Brain pericyte (primary cell): ENCODE measurements around the gene NXN.
"Not testable (repeated sequence)": the region's sequence is repeated elsewhere in the genome, so short reads cannot be mapped to it uniquely, and the experiment has no call there.

Source experiments
- DNase-seq: peaks from one replicate; pipeline ENCODE4 v3.0.0-alpha.2; 2012; ENCODE audit warnings: low read depth, low spot score

The NXN gene

DNA sequence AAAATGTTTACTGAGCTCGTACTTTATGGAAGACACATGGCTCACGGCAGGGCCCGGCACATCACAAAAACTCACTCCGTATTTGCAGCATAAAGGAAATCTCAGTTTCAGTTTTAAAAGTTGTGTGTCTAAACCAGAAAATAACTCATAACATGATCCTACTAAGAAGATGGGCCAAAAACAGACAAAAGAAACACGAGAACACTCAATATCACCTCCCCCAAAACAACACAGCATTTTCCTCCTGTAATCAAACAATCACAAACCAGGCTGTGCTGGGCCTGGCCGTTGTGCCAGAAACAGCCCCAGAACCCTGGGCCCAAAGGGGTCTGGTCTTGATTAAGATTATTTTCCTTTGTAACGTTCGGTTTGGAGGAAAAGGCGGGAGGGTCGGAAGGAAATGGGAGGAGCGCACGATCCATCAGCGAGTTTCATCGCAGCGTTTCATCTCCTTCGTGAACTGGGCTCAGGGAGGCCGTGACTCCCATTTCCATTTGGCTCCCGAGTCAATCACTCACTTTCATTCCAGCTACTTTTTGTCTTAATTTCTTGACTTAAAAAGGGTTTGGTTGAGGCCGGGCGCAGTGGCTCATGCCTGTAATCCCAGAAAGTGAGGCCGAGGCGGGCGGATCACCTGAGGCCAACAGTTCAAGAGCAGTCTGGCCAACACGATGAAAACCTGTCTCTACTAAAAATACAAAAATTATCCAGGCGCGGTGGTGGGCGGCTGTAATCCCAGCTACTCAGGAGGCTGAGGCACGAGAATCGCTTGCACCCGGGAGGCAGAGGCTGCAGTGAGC is 61.4 kb downstream of the NXN start:
- no peak for DNase-seq

DNA sequence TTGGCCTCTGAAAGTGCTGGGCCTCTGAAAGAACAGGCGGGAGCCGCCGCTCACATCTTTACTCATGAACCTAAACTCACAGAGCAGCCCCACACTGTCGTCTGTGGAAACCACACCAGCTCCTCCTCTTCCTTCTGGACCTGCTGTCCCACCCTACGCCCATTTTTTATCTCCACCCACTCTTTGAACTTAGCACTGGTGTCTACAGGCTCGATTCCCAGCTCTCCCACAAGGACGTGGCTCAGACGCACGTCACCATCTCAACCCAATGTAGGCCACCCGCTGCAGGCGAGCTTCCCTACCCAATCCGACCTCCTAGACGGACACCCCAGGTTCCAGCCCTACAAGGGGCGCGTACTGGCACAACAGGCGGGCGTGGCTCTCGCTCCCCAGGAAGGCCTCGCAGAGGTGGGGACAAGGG is 62.2 kb downstream of the NXN start:
- DNase-seq = no peak

DNA sequence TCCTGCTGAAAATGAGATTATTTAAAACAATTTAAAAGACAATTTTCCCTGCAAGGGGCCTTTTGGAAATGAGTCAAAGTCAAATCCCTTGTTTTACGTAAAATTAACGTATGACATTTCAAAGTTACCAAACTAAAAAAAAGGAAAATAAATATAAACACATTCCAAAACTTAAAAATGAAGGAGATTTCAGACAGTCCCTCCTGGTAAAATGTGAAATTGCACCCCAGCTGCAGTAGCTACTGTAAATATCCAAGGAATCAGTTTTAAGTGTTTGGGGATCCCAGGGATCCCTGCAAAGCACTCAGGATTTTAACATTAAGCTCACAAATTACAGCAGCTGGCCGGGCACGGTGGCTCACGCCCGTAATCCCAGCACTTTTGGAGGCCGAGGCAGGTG is 63.3 kb downstream of the NXN start:
- DNase-seq = no peak

DNA sequence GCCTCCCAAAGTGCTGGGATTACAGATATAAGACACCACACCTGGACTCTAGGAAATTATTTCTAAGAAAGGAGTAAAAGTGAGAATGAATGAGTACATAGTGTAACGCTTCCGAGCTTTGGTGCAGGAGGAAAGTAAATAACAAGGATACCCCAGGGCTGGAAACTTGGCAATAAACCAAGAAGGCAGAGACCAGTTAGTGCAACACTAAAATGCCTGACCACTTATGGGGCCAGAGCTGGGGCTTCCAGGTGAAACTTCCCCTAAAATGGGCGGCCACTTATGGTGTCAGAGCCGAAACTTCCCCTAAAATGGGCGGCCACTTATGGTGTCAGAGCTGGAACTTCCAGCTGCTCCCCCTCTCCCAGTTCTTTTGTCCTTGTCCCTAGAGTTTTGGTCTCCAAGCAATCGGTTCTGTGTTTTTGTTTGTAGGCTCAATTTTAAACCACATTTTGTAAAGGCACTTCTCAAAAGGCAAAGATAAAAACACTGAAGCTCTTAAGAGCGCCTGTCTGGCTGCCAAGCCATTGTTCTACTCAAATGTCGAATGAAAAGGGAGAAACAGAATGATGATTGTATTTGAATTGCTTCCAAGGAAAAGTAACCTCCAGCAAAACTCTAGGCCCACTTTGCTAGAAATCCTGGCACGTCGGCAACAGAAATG is 63.9 kb downstream of the NXN start:
- no peak for DNase-seq

- DNase-seq = no peak
Observed at GRCh38 chr17:914561-914960, 65.0 kb downstream of the NXN start.

- DNase-seq = no peak
Observed at GRCh38 chr17:913207-913606, 66.4 kb downstream of the NXN start.

DNA sequence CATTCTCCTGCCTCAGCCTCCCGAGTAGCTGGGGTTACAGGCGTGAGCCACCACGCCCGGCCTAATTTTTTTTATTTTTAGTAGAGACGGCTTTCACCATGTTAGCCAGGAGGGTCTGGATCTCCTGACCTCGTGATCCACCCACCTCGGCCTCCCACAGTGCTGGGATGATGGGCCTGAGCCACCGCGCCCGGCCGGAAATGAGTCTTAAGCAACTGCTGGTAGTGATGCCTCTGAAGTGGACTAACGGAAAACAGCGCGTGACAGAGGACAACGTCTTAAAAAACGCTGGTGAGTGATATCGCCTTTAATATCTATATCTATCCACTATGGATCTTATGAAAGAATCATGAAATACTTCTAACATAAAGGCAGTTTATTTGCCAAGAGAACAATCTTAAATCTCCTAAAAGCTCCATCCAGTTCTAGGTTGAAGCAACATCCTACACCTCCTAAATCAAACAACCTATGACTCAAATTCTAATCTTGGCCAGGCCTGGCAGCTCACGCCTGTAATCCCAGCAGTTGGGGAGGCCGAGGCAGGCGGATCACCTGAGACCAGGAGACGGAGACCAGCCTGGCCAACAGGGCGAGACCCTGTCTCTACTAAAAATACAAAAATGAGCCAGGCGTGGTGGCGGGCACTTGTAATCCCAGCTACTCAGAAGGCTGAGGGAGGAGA is 69.8 kb downstream of the NXN start:
- DNase-seq = no peak

DNA sequence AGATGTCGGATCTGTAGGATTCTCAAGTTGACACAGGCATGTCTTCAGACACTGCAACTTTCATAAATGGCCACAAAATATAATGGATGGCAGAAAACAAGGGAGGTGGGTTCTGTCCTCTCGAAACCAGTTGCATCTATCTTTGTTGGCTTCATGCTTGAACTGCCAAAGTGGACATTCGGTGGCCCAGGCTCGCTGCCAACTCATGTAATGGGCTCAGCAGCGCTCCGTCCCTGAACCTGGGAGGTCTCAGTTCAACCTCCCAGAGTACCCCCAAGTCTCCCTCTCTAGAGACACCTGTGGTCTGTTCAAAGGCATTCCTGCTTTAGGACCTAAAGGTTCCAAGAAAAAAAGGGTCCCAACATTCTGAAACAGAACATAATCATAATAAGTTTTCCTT is 71.9 kb downstream of the NXN start:
- DNase-seq = no peak

DNA sequence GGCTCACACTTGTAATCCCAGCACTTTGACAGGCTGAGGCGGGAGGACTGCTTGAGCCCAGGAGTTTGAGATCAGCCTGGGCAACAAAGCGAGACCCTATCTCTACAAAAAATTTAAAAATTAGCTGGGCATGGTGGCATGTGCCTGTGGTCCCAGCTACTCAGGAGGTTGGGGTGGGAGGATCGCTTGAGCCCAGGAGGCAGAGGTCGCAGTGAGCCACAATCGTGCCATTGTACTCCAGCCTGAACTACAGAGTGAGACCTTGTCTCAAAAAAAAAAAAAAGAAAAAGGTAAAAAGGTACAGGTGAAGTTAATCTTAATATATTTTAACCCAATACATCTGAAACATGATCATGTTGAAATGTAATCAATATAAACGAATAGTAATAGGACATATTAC is 73.9 kb downstream of the NXN start:
- DNase-seq = not testable (repeated sequence)

DNA sequence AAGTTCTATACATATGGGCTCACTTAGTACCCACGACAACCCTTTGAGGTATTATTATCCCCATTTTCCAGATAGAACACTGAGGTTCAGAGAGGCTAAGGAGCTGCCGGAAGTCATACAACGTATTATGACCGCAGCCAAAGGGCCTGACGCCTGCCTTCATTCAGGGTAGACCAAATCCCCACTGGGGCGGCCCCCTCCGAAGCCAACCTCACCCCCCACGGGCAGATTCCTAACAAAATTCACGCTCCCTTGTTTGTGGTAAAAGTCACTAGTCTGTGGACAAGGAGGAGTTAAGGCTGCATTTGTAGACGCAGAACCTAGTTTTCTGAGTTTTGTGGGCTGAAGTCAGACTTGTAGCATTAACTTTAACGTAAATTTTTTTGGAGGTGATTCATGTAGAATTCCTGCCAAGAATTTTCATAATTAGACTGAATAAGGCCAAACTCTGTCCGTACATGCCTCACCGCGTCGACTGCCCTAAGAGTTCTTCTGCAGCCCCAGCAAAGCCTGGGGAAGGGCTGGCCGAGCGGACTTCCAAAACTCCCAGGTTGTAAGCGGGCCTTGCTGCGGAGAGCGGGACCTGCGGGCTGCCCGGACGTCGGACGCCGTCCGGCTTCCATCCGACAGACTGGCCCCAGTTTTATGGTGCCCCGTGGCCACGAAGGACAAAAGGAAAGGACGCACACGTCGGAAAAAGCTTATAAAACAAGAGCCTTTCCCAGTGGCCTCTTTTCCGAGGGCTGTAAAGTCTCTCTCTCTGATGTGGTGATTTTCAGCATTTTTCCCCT is 75.7 kb downstream of the NXN start:
- no peak for DNase-seq

GRCh38 chr17:902463-902862 is 77.1 kb downstream of the NXN start:
- DNase-seq = no peak

- DNase-seq = no peak
Observed at GRCh38 chr17:901964-902363, 77.6 kb downstream of the NXN start.

DNA sequence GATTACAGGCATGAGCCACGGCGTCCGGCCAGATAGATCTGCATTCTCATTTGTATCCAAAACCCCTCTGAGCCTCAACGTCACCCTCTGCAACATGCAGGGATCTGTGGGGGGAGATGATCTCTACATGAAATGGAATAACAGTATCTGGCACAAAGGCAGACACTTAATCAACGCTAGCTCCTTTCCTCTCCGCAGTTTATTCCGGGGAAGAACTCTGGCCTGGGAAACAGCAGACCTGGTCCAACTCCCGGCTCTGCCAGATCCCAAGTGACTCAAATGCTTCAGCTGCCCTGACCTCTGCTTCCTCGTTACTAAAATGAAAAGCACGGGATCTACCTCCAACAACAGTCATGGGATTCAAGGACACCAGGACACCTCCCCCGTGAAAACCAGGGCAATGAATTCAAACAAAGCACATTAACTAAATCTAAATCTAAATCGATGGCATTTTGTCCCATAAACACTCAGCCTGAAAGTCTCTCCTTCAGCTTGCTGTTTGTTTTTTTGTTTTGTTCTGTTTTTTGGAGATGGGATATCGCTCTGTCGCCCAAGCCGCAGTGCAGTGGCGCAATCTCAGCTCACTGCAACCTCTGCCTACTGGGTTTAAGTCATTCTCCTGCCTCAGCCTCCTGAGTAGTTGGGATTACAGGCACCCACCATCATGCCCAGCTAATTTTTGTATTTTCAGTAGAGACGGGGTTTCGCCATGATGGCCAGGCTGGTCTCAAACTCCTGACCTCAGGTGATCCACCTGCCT is 78.2 kb downstream of the NXN start:
- DNase-seq = no peak

DNA sequence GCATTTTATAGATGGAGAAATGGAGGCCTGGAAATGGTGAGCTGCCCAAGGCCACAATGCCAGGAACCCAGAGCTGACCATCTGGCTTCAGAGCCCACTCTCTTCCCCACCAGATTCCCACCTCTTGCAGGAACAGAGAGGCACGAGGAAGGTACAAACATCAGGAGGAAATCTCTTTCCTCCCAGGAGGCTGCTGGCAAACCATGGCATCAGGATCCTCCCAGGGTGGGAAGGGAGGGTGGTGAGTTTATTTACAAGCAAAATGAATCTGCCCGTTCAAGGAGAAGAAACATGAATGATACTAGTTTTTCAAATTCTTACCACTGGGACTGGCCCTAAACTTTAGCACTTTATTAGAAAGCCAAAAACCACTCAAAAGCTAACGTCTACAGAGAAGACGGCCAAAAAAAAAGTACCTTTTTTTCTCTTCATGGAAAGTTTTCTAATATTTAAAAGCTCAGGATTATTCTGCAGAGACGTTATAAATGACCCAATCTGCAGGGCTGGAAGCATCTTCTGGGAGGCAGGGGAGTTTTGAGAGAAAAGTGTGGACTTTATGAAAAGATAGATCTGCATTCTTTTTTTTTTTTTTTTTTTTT is 79.1 kb downstream of the NXN start:
- no peak for DNase-seq

DNA sequence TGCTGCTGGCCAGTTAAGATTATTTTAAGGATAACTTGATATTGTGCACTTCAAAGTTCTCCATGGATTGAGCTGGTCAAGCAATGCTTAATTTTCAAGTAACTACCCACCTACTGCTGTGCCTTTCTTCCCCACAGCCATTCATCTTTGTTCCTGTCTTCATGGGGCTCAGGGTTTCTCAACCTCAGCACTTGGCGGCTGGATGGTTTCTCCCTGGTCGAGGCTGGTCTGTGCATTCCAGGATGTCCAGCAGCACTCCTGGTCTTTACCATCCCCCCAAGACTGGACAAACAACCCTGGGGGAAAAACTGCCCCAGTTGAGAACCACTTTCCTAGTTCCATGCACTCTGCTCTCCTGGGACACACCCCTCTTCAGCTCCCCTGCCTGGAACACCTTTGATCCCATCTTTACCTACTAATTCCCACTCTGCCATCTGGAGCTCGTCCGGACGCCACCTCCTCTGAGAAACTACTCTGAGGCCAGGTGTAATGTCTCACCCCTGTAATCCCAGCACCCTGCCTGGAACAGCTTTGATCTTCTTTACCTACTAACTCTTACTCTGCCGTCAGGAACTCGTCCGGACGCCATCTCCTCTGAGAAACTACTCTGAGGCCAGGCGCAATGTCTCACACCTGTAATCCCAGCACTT is 81.5 kb downstream of the NXN start:
- DNase-seq = no peak

DNA sequence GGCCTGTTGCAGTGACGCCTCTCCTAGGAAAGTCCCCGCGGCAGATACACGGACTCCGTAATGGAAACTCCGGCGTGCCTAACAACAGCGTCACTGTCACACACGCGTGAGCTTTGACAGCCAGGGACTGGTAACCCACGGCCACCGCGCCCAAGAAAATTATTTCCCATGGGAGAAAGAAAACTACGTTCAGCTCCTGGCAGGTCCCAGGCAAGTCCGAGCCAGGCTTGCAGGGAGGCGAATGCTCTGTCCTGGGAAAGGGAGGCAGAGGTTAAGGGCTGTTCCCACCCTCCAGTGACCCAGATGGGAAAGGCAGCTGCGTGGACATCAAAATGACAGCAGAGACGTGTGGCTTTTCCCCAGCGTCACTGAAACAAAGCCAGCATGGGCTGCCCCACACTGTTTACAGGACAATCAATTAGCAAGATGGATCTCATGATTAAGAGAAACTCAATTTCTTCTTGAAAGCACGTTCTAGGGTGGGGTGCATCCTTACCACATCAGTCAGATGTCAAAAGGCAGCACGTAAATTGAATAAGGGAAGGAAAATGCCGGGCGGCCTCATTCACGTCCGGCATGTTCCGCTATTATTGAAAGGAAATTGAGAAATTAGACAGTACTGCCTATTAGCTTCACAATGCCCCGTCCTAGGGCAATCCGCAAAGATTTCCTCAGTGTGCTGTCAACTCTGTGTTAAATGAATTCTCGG is 82.5 kb downstream of the NXN start:
- no peak for DNase-seq

- no peak for DNase-seq
Observed at GRCh38 chr17:896454-896853, 83.1 kb downstream of the NXN start.

- DNase-seq = no peak
Observed at GRCh38 chr17:892958-893357, 86.6 kb downstream of the NXN start.

DNA sequence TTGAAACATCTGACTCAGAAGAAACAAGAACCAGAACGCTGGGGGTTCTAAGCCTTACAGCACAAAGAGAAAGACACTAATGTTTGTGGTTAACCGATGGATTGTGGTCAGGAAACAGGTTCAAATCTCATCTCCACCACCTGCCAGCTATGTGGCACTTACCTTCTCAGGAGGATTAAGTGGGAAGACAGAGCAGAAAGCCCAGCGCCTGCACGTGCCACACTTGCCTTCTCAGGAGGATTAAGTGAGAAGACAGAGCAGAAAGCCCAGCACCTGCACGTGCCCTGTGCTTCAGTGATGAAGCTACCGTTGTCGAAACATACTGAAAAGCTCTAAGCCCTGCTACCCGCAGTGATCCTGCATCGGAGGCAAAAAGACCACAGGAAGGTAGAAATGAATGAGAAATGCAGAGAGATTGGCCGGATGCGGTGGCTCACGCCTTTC is 90.6 kb downstream of the NXN start:
- no peak for DNase-seq
